ENCODE results near the gene ZNF235. TPM values are rescaled to one million over a fixed set of nuclear protein-coding genes. Genes with fewer than 3 reads are reported as not detected.

The ZNF235 gene
- 9.9 and 10.0 TPM in 2 replicates for total RNA-seq (2021)
- Bru-seq, nascent RNA: percentile 69 among the genes with signal in this experiment
- percentile 82 among the genes with signal in this experiment for BruChase-seq, experiment 1, labeled RNA remaining after a 2-hour chase
- BruChase-seq, experiment 2, labeled RNA remaining after a 6-hour chase: percentile 78 among the genes with signal in this experiment
- long read RNA-seq, partial matches to known transcripts: 0 of 9 reads
- long read RNA-seq, other reads (novel, unspliced or antisense): 3 of 9 reads

GRCh38 chr19:44304659-44305193 lies at the start of gene ZNF235:
TSS of gene ZNF235 (minus strand) at chr19:44305025. CDS start at chr19:44303404, 1,621 bp downstream.
- Histone ChIP-seq H3K27me3 (replicated peaks; ENCODE audit: insufficient read depth, low read depth, low read length, poor library complexity) (no peaks in the 10 kb centered on the region), H3K36me3 (ENCODE audit: insufficient read depth, low read length, poor library complexity, severe bottlenecking) (peaks cover 15% of the 10 kb centered on the region), H3K27ac (ENCODE audit: low read depth, low read length, poor library complexity, severe bottlenecking) (peak within 1 kb of the TSS; percentile 69), H3K4me3 (ENCODE audit: low read depth, low read length, poor library complexity, severe bottlenecking) (peak within 1 kb of the TSS; percentile 67), H3K4me1 (ENCODE audit: insufficient read depth, low read length, poor library complexity, severe bottlenecking) (peaks cover 7% of the 10 kb centered on the region), H3K9me3 (ENCODE audit: low read depth, low read length, poor library complexity, severe bottlenecking) (no peaks in the 10 kb centered on the region)
- TF ChIP-seq EZH2 (IDR thresholded peaks at IDR 0.05; ENCODE audit: borderline replicate concordance, low read depth, low read length, poor library complexity, severe bottlenecking): no peak
- TF ChIP-seq CTCF (conservative IDR thresholded peaks at IDR 0.05; ENCODE audit: low read depth, low read length): no peak
- DNase-seq (ENCODE audit: low spot score): peak; percentile 97
- ChIA-PET CTCF (no interaction called here), POLR2A (ENCODE audit: low non-redundant PET) (no interaction called here)
- intact Hi-C loops (cut with micrococcal nuclease; ENCODE audit: unreplicated experiment): no loop called here
- BruUV-seq (replicated peaks): no TSS peak

- ChIA-PET CTCF (interaction anchor here (0.5 kb wide), 1 partner anchor 64 kb away, joined by 3 read pairs; no protein-coding TSS in a partner anchor), POLR2A (ENCODE audit: low non-redundant PET) (interaction anchor here (0.7 kb wide), 1 partner anchor 134 kb away, joined by 5 read pairs; no protein-coding TSS in a partner anchor)
- no TSS peak for BruUV-seq (replicated peaks)
- no peaks in the 10 kb centered on the region for H3K4me1 ChIP-seq (ENCODE audit: insufficient read depth, low read length, poor library complexity, severe bottlenecking)
- no peak overlapping the region for H3K4me3 ChIP-seq (ENCODE audit: low read depth, low read length, poor library complexity, severe bottlenecking)
- H3K9me3 ChIP-seq (ENCODE audit: low read depth, low read length, poor library complexity, severe bottlenecking): peaks cover 30% of the 10 kb centered on the region
- intact Hi-C loops (cut with micrococcal nuclease; ENCODE audit: unreplicated experiment): no loop called here
- H3K27me3 ChIP-seq (replicated peaks; ENCODE audit: insufficient read depth, low read depth, low read length, poor library complexity): no peaks in the 10 kb centered on the region
- DNase-seq (ENCODE audit: low spot score): no peak
- no peak overlapping the region for H3K27ac ChIP-seq (ENCODE audit: low read depth, low read length, poor library complexity, severe bottlenecking)
- H3K36me3 ChIP-seq (ENCODE audit: insufficient read depth, low read length, poor library complexity, severe bottlenecking): no peaks in the 10 kb centered on the region
- TF ChIP-seq CTCF (conservative IDR thresholded peaks at IDR 0.05; ENCODE audit: low read depth, low read length): no peak
- no peak for TF ChIP-seq EZH2 (IDR thresholded peaks at IDR 0.05; ENCODE audit: borderline replicate concordance, low read depth, low read length, poor library complexity, severe bottlenecking)
These were observed 41.7 kb upstream of the ZNF235 start for GRCh38 chr19:44346556-44346955.

GRCh38 chr19:44345959-44346358 lies 41.1 kb upstream of the ZNF235 start:
- CTCF ChIA-PET: interaction anchor here (0.5 kb wide), 1 partner anchor 65 kb away, joined by 3 read pairs; no protein-coding TSS in a partner anchor
- TF ChIP-seq EZH2 (IDR thresholded peaks at IDR 0.05; ENCODE audit: borderline replicate concordance, low read depth, low read length, poor library complexity, severe bottlenecking) (no peak), CTCF (conservative IDR thresholded peaks at IDR 0.05; ENCODE audit: low read depth, low read length) (no peak)
- no peak overlapping the region for H3K4me3 ChIP-seq (ENCODE audit: low read depth, low read length, poor library complexity, severe bottlenecking)
- intact Hi-C loops (cut with micrococcal nuclease; ENCODE audit: unreplicated experiment): no loop called here
- DNase-seq (ENCODE audit: low spot score): peak; percentile 4
- H3K27me3 ChIP-seq (replicated peaks; ENCODE audit: insufficient read depth, low read depth, low read length, poor library complexity): no peaks in the 10 kb centered on the region
- H3K9me3 ChIP-seq (ENCODE audit: low read depth, low read length, poor library complexity, severe bottlenecking): peaks cover 26% of the 10 kb centered on the region
- no TSS peak for BruUV-seq (replicated peaks)
- no peaks in the 10 kb centered on the region for H3K36me3 ChIP-seq (ENCODE audit: insufficient read depth, low read length, poor library complexity, severe bottlenecking)
- no peaks in the 10 kb centered on the region for H3K4me1 ChIP-seq (ENCODE audit: insufficient read depth, low read length, poor library complexity, severe bottlenecking)
- POLR2A ChIA-PET (ENCODE audit: low non-redundant PET): interaction anchor here (0.7 kb wide), 1 partner anchor 133 kb away, joined by 5 read pairs; no protein-coding TSS in a partner anchor
- no peak overlapping the region for H3K27ac ChIP-seq (ENCODE audit: low read depth, low read length, poor library complexity, severe bottlenecking)

All from A673 (cell line).